Pancreas (tissue), 10 donors: ENCODE data around the gene RMRP. TPM values are rescaled to one million over a fixed set of nuclear protein-coding genes. Genes with fewer than 3 reads are reported as not detected.

Experiments used
- ATAC-seq, 4 donors: fragments of 200-7000 bp; cut with Tn5 transposase; one replicate each; pipeline versions ENCODE4 v1.8.0 to v1.9.1; 2020; ENCODE audit warnings: mild to moderate bottlenecking in 4 of 4, moderate library complexity in 4 of 4
- DNase-seq, 6 donors: peaks; one replicate each; pipeline ENCODE4 v3.0.0-alpha.2; 2020
- FAIRE-seq: peaks from 2 replicates; lab custom pipeline; 2012; peaks lifted over from hg19 to GRCh38; lab: Jason Lieb, UNC
- H3K27ac ChIP-seq, 4 donors: fragments of 200-600 bp; sonication (generic); 1 replicate in 3 of 4; 2 replicates in 1 of 4; pipeline versions ENCODE4 v1.5.0 to v1.8.0; 2020
- H3K27me3 ChIP-seq, 4 donors: fragments of 200-600 bp; one replicate each; pipeline ENCODE4 v1.8.0; 2021
- H3K36me3 ChIP-seq, 3 donors: fragments of 200-600 bp; sonication (generic) in 1 of 3; one replicate each; pipeline versions ENCODE4 v1.5.0 to v1.8.0; 2020 to 2021
- H3K4me1 ChIP-seq, 3 donors: fragments of 200-600 bp; one replicate each; pipeline ENCODE4 v1.8.0; 2021
- H3K4me3 ChIP-seq, 4 donors: fragments of 200-600 bp; sonication (generic) in 2 of 4; one replicate each; pipeline versions ENCODE4 v1.5.0 to v1.8.0; 2020 to 2021
- H3K9me3 ChIP-seq, 4 donors: fragments of 200-600 bp; one replicate each; pipeline ENCODE4 v1.8.0; 2021
- WGBS, 2 donors: extraction: QIAGEN DNeasy Blood & Tissue Kit; methylation state at CpG; one replicate each; pipeline ENCODE4 v1.1.7; 2013; 5-methylcytosine and 5-hydroxymethylcytosine counted together
- intact Hi-C, 3 donors: fragments of 100-400 bp; cut with DNase I; formaldehyde crosslinking; loops; one replicate each; pipeline versions ENCODE4 v1.11.1 to v1.14.2; 2022
- polyA plus RNA-seq, 2 donors: library from polyadenylated mRNA; stranded (reverse); fragments of 200-250 nt; gene quantifications; one replicate each; pipeline ENCODE4 v1.2.3, GENCODE V29; 2013
- total RNA-seq, 6 donors: library from RNA; stranded (reverse); fragmentation: NEBNext Ultra II Directional in 4 of 6; extraction: Animal tissue kit (Norgen Biotek cat#: 25700) in 4 of 6; gene quantifications; one replicate each; pipeline versions ENCODE4 v1.2.1 to v1.2.4, GENCODE V29; 2021 to 2023
- TF ChIP-seq, protein P1 (sequence below), 4 donors: fragments of 200-600 bp; sonication (generic) in 3 of 4; IDR thresholded peaks; one replicate each; pipeline versions ENCODE4 v1.5.0 to v1.8.0; 2021; ENCODE audit warnings: antibody characterized with exemption in 4 of 4
- donor health status: healthy with polysubstance abuse.
- donor health status: DM: no; HTN: no; CAD: no; lungs with moderate emphysema.
- donor health status: DM: no; HTN: no; CAD: no.
- donor health status: control.
- donor health status: control.
- donor health status: Bipolar disorder and iron deficiency.
- donor health status: DM: yes; HTN: yes; CAD: no.
- donor health status: DM: no; HTN: no; CAD: no.
- donor health status: DM: no; HTN: no; CAD: no.
- donor health status: DM: yes; HTN: yes; CAD: no.

RMRP gene
- total and polyA plus RNA-seq, 8 donors: 80.5 to 15,171 (median 9,544) TPM

DNA sequence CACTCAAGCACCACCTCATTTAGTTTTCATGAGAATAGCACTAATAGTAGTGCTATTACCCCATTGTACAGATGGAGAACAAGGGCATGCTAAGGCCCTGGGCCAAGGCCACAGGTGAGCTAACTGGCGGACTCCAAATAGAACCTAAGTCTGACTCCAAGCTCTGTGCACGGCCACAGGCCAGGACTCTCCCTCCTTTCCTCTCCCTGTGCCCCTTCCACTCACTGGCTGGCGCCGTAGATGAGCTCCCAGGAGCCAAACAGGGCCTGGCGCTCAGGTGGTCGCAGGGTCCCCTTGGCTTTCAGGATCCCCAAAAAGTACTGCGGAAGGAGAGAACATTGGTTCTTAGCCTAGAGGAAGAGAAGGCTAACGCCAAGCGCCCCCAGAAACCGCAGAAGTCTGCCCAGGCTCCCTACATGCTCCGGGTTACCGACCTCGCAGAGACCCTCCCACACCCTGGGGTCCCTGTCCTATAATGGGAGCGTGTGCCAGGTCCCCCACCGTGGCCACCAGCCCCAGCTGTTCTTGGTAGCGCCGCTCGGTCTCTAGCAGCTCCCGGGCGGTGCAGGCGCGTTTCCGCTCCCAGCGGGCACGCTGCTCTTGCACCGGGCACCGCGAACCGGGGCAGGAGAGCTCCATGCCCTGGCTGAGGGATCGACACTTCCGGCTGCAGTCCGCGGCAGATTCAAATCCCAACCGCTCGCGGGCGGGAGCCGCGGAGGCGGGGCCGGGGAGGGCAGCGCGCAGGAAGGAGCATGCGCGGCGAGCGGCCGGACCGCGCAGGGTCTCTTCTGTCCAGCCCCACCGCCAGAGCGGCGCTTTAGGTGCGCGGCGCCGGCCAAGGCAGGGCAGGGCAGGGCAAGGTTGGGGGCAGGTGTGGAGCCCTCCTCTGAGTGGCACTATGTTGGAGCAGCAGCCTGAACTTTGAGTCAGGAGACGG, 7.0 kb upstream of the RMRP start, which contains the start of gene ARHGEF39:
Gene ARHGEF39 (minus strand): TSS at position 665 of the 940 bp plus-strand sequence. CDS start 26 bp downstream, at position 639.
- intact Hi-C loops: no loop called here
- Histone ChIP-seq H3K27ac (peak within 1 kb of the TSS in 3 of 4 donors; percentile 1 to 35 (median 8)), H3K27me3 (no peaks in the 10 kb centered on the region), H3K4me3 (peak within 1 kb of the TSS; percentile 26 to 51 (median 42)), H3K36me3 (no peaks in the 10 kb centered on the region), H3K9me3 (no peaks in the 10 kb centered on the region), H3K4me1 (peaks cover 34 to 41% (median 39%) of the 10 kb centered on the region in 3 donors)
- FAIRE-seq (no peak), DNase-seq (peak; percentile 78 to 92 (median 86)), ATAC-seq (peak; percentile 81 to 89 (median 86))
- TF ChIP-seq, protein P1, sequence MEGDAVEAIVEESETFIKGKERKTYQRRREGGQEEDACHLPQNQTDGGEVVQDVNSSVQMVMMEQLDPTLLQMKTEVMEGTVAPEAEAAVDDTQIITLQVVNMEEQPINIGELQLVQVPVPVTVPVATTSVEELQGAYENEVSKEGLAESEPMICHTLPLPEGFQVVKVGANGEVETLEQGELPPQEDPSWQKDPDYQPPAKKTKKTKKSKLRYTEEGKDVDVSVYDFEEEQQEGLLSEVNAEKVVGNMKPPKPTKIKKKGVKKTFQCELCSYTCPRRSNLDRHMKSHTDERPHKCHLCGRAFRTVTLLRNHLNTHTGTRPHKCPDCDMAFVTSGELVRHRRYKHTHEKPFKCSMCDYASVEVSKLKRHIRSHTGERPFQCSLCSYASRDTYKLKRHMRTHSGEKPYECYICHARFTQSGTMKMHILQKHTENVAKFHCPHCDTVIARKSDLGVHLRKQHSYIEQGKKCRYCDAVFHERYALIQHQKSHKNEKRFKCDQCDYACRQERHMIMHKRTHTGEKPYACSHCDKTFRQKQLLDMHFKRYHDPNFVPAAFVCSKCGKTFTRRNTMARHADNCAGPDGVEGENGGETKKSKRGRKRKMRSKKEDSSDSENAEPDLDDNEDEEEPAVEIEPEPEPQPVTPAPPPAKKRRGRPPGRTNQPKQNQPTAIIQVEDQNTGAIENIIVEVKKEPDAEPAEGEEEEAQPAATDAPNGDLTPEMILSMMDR (IDR thresholded peaks at IDR 0.05): no peak
- 4 to 6% methylated on average over 54 to 58 of the region's 58 CpGs for WGBS, 2 donors

DNA sequence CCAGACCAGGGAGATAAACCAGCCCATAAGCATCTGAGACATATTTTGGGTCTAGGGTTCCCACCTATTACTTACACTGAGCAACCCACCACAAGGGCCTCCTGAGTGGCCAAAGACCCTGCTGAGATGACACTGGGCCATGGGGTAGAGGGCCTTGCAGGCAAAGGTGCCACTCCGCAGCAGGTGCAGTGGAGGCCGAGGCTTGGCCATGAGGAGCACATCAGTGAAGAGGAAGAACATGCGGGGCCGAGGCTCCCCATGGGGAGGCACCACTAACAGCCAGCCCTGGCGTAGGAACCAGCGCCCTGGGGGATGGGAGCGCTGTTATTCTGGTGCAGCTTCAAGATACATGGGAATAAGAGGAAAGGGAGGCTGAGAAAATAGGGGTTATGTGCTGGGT, 4.6 kb upstream of the RMRP start:
- Histone ChIP-seq H3K27ac (peak overlapping the region in 2 of 4 donors; percentile 46 to 76), H3K4me1 (peaks cover 30 to 37% (median 35%) of the 10 kb centered on the region in 3 donors), H3K9me3 (no peaks in the 10 kb centered on the region), H3K27me3 (no peaks in the 10 kb centered on the region), H3K36me3 (no peaks in the 10 kb centered on the region), H3K4me3 (no peak overlapping the region)
- FAIRE-seq (no peak), DNase-seq (peak in 1 of 6 donors; percentile 61), ATAC-seq (no peak)
- TF ChIP-seq, protein P1 (IDR thresholded peaks at IDR 0.05): no peak
- 92% methylated on average over 7 of the region's 7 CpGs for WGBS, 2 donors
- intact Hi-C loops: no loop called here

DNA sequence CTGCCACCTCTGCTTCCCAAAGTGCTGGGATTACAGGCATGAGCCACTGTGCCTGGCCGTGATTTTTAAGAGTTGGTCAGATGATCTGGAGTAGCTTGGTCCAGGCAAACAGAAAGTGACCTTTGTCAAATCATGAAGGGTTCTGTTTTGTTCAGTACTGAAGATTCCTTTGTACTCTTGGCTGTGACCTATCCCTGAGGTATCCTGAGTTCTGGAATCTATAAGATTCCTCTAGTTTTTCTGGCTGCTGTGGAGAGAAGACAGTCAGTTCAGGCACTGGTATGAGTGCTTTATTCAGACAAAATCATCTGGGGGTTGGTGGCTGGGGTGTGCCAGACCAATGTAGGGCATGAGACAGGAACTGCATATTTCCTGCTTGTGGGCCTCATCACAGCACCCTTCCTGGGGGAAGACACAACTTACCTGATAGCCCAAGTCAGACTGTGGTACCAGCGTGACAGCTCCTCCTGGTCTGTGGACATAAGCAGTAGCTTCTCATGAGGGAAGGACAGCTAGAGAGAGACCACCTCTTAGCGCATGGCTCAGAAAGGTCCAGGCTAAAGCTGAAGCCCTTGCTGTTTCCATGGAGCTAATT, 4.0 kb upstream of the RMRP start:
- no peak overlapping the region for H3K4me3 ChIP-seq
- intact Hi-C loops: no loop called here
- H3K27ac ChIP-seq: peak overlapping the region; percentile 41 to 79 (median 61)
- FAIRE-seq: no peak
- no peaks in the 10 kb centered on the region for H3K27me3 ChIP-seq
- H3K9me3 ChIP-seq: no peaks in the 10 kb centered on the region
- H3K36me3 ChIP-seq: no peaks in the 10 kb centered on the region
- WGBS, 2 donors: 67 to 69% methylated on average over 3 of the region's 3 CpGs
- no peak for ATAC-seq
- H3K4me1 ChIP-seq: peaks cover 35 to 37% (median 35%) of the 10 kb centered on the region in 3 donors
- TF ChIP-seq, protein P1 (IDR thresholded peaks at IDR 0.05): no peak
- no peak for DNase-seq

DNA sequence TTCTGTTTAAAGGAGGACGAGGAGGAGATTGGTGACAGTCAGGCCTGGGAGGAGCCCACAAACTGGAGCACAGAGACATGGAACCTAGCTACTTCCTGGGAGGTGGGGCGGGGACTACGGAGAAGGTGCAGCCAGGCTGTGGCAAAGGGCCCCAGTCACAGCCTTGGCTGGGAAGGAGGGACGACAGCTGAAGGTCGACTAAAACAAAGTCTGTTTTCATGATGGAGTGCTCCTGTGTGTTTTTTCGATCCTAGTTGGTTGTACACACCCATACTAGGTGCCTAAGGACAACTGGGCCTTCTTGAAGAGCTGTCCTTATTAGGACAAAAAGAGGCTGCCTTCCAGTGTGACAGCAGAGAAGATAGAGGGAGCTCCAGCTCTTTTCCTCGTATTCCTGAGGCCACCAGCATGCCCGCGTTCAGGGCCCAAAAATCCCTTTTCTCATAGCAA, 3.2 kb upstream of the RMRP start:
- no peaks in the 10 kb centered on the region for H3K27me3 ChIP-seq

More for the DNA sequence above, 3.2 kb upstream of the RMRP start:
- DNase-seq (peak in 5 of 6 donors; percentile 63 to 79 (median 77)), FAIRE-seq (no peak), ATAC-seq (peak in 3 of 4 donors; percentile 3 to 10 (median 8))
- Histone ChIP-seq H3K36me3 (no peaks in the 10 kb centered on the region), H3K9me3 (no peaks in the 10 kb centered on the region), H3K4me1 (peaks cover 34 to 37% (median 35%) of the 10 kb centered on the region in 3 donors), H3K4me3 (no peak overlapping the region), H3K27ac (peak overlapping the region; percentile 41 to 79 (median 61))
- intact Hi-C loops: no loop called here
- WGBS, 2 donors: 22 to 23% methylated on average over 9 of the region's 9 CpGs
- TF ChIP-seq, protein P1 (IDR thresholded peaks at IDR 0.05): peak in 2 of 4 donors; percentile 14 to 24
